Pancreas (tissue), 10 donors: ENCODE results near the gene MBD5. TPM values are rescaled to one million over a fixed set of nuclear protein-coding genes. Genes with fewer than 3 reads are reported as not detected.

Experiments
- ATAC-seq, 4 donors: fragments of 200-7000 bp; cut with Tn5 transposase; one replicate each; pipeline versions ENCODE4 v1.8.0 to v1.9.1; 2020; ENCODE audit warnings: mild to moderate bottlenecking in 4 of 4, moderate library complexity in 4 of 4
- DNase-seq, 6 donors: peaks; one replicate each; pipeline ENCODE4 v3.0.0-alpha.2; 2020
- FAIRE-seq: peaks from 2 replicates; lab custom pipeline; 2012; peaks lifted over from hg19 to GRCh38; lab: Jason Lieb, UNC
- H3K27ac ChIP-seq, 4 donors: fragments of 200-600 bp; sonication (generic); 1 replicate in 3 of 4; 2 replicates in 1 of 4; pipeline versions ENCODE4 v1.5.0 to v1.8.0; 2020
- H3K27me3 ChIP-seq, 4 donors: fragments of 200-600 bp; one replicate each; pipeline ENCODE4 v1.8.0; 2021
- H3K36me3 ChIP-seq, 3 donors: fragments of 200-600 bp; sonication (generic) in 1 of 3; one replicate each; pipeline versions ENCODE4 v1.5.0 to v1.8.0; 2020 to 2021
- H3K4me1 ChIP-seq, 3 donors: fragments of 200-600 bp; one replicate each; pipeline ENCODE4 v1.8.0; 2021
- H3K4me3 ChIP-seq, 4 donors: fragments of 200-600 bp; sonication (generic) in 2 of 4; one replicate each; pipeline versions ENCODE4 v1.5.0 to v1.8.0; 2020 to 2021
- H3K9me3 ChIP-seq, 4 donors: fragments of 200-600 bp; one replicate each; pipeline ENCODE4 v1.8.0; 2021
- WGBS, 2 donors: extraction: QIAGEN DNeasy Blood & Tissue Kit; methylation state at CpG; one replicate each; pipeline ENCODE4 v1.1.7; 2013; 5-methylcytosine and 5-hydroxymethylcytosine counted together
- intact Hi-C, 3 donors: fragments of 100-400 bp; cut with DNase I; formaldehyde crosslinking; loops; one replicate each; pipeline versions ENCODE4 v1.11.1 to v1.14.2; 2022
- polyA plus RNA-seq, 2 donors: library from polyadenylated mRNA; stranded (reverse); fragments of 200-250 nt; gene quantifications; one replicate each; pipeline ENCODE4 v1.2.3, GENCODE V29; 2013
- total RNA-seq, 6 donors: library from RNA; stranded (reverse); fragmentation: NEBNext Ultra II Directional in 4 of 6; extraction: Animal tissue kit (Norgen Biotek cat#: 25700) in 4 of 6; gene quantifications; one replicate each; pipeline versions ENCODE4 v1.2.1 to v1.2.4, GENCODE V29; 2021 to 2023
- TF ChIP-seq, protein P1 (sequence below), 4 donors: fragments of 200-600 bp; sonication (generic) in 3 of 4; IDR thresholded peaks; one replicate each; pipeline versions ENCODE4 v1.5.0 to v1.8.0; 2021; ENCODE audit warnings: antibody characterized with exemption in 4 of 4
- donor health status: healthy with polysubstance abuse.
- donor health status: DM: no; HTN: no; CAD: no; lungs with moderate emphysema.
- donor health status: DM: no; HTN: no; CAD: no.
- donor health status: control.
- donor health status: control.
- donor health status: Bipolar disorder and iron deficiency.
- donor health status: DM: yes; HTN: yes; CAD: no.
- donor health status: DM: no; HTN: no; CAD: no.
- donor health status: DM: no; HTN: no; CAD: no.
- donor health status: DM: yes; HTN: yes; CAD: no.

MBD5 gene
- total and polyA plus RNA-seq, 8 donors = 4.5 to 27.4 (median 12.8) TPM

DNA sequence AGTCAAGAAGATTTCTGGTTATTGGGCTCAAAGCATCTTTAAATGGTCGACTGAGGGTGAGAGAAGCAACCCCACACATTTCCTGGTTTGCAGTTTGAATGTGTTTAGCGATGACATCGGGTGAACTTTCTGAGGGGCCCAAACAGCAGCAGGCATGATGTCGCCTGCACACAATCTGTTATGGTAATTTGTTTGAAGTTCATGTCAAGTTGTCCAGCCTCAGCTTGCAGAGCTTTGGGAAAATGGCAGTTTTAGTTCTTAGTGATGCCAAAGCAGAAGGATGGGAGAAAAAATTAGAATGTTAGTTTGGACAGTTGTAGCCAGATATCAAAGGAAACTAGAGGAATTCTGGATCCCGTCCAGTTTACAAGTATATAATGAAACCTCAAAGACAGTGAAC, 284.6 kb downstream of the MBD5 start:
- TF ChIP-seq, protein P1, sequence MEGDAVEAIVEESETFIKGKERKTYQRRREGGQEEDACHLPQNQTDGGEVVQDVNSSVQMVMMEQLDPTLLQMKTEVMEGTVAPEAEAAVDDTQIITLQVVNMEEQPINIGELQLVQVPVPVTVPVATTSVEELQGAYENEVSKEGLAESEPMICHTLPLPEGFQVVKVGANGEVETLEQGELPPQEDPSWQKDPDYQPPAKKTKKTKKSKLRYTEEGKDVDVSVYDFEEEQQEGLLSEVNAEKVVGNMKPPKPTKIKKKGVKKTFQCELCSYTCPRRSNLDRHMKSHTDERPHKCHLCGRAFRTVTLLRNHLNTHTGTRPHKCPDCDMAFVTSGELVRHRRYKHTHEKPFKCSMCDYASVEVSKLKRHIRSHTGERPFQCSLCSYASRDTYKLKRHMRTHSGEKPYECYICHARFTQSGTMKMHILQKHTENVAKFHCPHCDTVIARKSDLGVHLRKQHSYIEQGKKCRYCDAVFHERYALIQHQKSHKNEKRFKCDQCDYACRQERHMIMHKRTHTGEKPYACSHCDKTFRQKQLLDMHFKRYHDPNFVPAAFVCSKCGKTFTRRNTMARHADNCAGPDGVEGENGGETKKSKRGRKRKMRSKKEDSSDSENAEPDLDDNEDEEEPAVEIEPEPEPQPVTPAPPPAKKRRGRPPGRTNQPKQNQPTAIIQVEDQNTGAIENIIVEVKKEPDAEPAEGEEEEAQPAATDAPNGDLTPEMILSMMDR (IDR thresholded peaks at IDR 0.05) = no peak
- H3K27me3 ChIP-seq = no peaks in the 10 kb centered on the region
- no peak overlapping the region for H3K4me3 ChIP-seq
- intact Hi-C loops = no loop called here
- H3K27ac ChIP-seq = no peak overlapping the region
- WGBS, 2 donors = 83 to 85% methylated on average over 5 of the region's 5 CpGs
- no peaks in the 10 kb centered on the region for H3K9me3 ChIP-seq
- DNase-seq (no peak), ATAC-seq (no peak), FAIRE-seq (no peak)
- H3K4me1 ChIP-seq = no peaks in the 10 kb centered on the region
- no peaks in the 10 kb centered on the region for H3K36me3 ChIP-seq

DNA sequence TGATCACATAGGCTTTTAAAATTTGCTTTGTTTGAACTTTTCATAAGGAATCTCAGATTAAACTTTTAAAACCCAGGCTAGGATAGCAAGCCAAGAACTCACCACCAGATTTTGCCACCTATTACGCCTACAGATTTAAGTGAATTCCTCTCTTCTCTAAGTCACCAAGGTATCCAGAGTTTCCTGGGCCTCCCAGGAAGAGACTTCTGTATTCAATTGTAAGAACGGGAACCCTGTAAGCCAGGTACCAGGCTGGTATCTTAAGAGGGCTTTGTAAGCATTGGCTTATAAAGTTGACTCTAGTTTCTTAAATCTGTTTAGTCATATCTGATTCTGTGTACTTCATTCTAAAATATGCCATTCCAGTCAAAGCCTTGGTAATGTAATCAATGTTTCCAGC, 285.1 kb downstream of the MBD5 start:
- ATAC-seq (no peak), DNase-seq (no peak), FAIRE-seq (no peak)
- TF ChIP-seq, protein P1 (IDR thresholded peaks at IDR 0.05) = no peak
- Histone ChIP-seq H3K9me3 (no peaks in the 10 kb centered on the region), H3K36me3 (no peaks in the 10 kb centered on the region), H3K4me3 (no peak overlapping the region), H3K4me1 (no peaks in the 10 kb centered on the region), H3K27ac (no peak overlapping the region), H3K27me3 (no peaks in the 10 kb centered on the region)
- intact Hi-C loops = no loop called here
- WGBS, 2 donors = 93 to 98% methylated on average over 2 of the region's 2 CpGs

DNA sequence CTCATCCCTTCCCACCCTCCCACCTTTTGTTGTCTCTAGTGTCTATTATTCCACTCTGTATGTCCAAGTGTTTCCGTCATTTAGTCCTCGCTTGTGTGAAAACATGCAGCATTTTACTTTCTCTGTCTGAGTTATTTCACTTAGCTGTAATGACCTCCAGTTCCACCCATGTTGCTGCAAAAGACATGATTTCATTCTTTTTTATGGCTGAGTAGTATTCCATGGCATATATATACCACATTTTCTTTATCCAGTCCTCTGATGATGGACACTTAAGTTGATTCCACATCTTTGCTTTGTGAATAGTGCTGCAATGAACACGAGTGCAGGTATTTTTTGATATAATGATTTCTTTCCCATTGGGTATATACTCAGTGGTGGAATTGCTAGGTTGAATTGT, 296.7 kb downstream of the MBD5 start:
- Histone ChIP-seq H3K27ac (no peak overlapping the region), H3K4me3 (no peak overlapping the region), H3K4me1 (no peaks in the 10 kb centered on the region), H3K36me3 (no peaks in the 10 kb centered on the region), H3K9me3 (no peaks in the 10 kb centered on the region), H3K27me3 (no peaks in the 10 kb centered on the region)
- 64 to 65% methylated on average over 3 of the region's 3 CpGs for WGBS, 2 donors
- no peak for DNase-seq
- intact Hi-C loops = no loop called here
- no peak for FAIRE-seq
- TF ChIP-seq, protein P1 (IDR thresholded peaks at IDR 0.05) = no peak
- ATAC-seq = no peak

DNA sequence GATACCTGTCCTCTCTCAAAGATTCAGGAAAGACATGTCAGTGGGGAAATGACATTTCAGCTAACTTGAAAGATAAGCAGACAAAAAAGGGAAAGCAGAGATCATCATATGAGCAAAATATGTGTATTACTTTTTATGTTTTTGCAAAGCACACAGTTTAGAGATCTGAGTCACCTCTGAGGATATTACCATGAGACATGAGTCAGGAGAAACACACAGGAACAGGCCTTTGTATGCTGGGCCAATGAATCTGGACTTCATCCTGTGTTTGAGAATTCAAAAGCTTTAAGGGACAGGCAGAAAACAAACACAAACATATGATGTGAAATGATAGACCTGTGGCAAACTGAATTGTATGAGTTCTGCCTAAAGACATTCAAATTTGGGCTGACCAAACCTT, 317.6 kb downstream of the MBD5 start:
- Histone ChIP-seq H3K9me3 (no peaks in the 10 kb centered on the region), H3K4me1 (no peaks in the 10 kb centered on the region), H3K36me3 (no peaks in the 10 kb centered on the region), H3K4me3 (no peak overlapping the region), H3K27me3 (no peaks in the 10 kb centered on the region), H3K27ac (no peak overlapping the region)
- no peak for DNase-seq
- FAIRE-seq = no peak
- peak in 2 of 4 donors; percentile 38 to 49 for ATAC-seq
- intact Hi-C loops = no loop called here
- TF ChIP-seq, protein P1 (IDR thresholded peaks at IDR 0.05) = no peak

DNA sequence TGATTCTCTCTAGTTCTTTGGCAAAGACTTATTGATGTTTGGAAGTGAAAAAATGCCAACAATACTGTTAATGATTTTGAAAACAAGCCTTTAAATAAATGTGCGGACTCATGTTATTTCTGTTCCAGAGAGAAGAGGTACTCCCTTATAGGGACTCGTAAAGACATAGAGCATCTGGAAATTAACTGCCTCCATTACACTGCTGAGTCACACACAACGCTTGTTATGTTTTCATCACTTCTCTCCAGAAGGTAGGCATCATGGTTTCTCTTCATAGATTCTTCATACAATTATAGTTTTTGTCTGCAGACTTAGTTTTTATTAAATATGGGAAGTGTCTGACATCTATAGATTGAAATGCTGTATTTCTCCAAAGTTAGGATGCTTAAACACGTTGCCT, 321.2 kb downstream of the MBD5 start:
- 98 to 100% methylated on average over 4 of the region's 4 CpGs for WGBS, 2 donors
- Histone ChIP-seq H3K4me1 (no peaks in the 10 kb centered on the region), H3K27me3 (no peaks in the 10 kb centered on the region), H3K27ac (no peak overlapping the region), H3K4me3 (no peak overlapping the region), H3K9me3 (no peaks in the 10 kb centered on the region), H3K36me3 (no peaks in the 10 kb centered on the region)
- no peak for DNase-seq
- TF ChIP-seq, protein P1 (IDR thresholded peaks at IDR 0.05) = no peak
- no peak for ATAC-seq
- intact Hi-C loops = no loop called here
- FAIRE-seq = no peak
